ENCODE measurements around the gene PFKP. TPM values are rescaled to one million over a fixed set of nuclear protein-coding genes. Genes with fewer than 3 reads are reported as not detected.

The PFKP gene
- total and polyA plus RNA-seq, 2 donors, result 40.7 to 118 TPM

DNA sequence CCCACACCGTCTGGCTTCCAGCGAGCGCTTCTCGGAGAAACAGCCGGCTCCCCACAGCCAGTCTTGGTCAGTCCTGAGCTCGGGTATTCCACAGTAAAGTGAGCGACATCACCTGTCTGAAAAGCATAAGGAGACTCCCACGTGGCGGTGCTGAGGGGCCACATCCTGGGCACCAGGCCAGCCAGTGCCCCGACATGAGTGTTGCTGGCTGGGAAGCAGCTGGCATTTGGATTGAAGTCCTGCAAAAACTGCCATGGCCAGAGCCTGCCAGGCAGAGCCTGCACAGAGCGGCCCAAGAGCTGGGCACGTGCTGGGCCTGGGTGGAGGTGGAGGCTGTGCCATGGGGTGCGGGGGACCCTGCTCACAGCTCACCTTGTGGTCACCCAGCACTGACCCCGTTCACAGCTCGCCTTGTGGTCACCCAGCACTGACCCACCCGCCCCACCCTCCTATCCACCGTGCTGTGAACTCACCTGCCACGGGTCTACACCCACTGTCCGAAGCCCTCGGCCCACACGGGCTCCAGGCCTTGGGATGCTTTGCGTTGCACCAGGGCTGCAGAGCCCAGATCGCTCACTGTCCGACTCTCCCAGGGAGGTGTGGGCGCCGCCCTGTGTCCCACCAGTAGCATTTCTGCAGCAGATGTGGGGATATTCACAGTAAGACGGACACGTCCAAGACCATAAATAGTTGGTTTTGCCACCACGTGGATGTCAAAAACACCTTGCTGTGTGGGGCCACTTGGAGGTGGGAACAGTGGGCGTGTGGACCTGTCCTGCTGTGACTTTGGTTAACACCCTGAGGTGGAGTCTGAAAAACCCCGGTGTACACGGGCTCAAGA, 56.4 kb downstream of the PFKP start:
- no peaks in the 10 kb centered on the region for H3K4me1 ChIP-seq (ENCODE audit: control insufficient read depth in 2 of 2, insufficient read depth in 2 of 2, low read length in 2 of 2)
- no peak overlapping the region for H3K4me3 ChIP-seq (ENCODE audit: low read length in 2 of 2)
- DNase-seq (ENCODE audit: low read depth in 6 of 9, low spot score in 9 of 9), result no peak
- peaks cover 0 to 15% of the 10 kb centered on the region in 2 donors for H3K9me3 ChIP-seq (ENCODE audit: control insufficient read depth in 2 of 2, insufficient read depth in 1 of 2, low read length in 1 of 2)
- peaks cover 61 to 76% of the 10 kb centered on the region in 2 donors for H3K36me3 ChIP-seq (ENCODE audit: control insufficient read depth in 2 of 2, insufficient read depth in 2 of 2, low read length in 1 of 2)
- H3K27me3 ChIP-seq (ENCODE audit: control insufficient read depth in 2 of 2, insufficient read depth in 1 of 2, low read length in 1 of 2), result no peaks in the 10 kb centered on the region
- 91% methylated on average over 32 of the region's 32 CpGs for WGBS
- no peak overlapping the region for H3K27ac ChIP-seq (ENCODE audit: low read depth in 1 of 2, low read length in 1 of 2)

DNA sequence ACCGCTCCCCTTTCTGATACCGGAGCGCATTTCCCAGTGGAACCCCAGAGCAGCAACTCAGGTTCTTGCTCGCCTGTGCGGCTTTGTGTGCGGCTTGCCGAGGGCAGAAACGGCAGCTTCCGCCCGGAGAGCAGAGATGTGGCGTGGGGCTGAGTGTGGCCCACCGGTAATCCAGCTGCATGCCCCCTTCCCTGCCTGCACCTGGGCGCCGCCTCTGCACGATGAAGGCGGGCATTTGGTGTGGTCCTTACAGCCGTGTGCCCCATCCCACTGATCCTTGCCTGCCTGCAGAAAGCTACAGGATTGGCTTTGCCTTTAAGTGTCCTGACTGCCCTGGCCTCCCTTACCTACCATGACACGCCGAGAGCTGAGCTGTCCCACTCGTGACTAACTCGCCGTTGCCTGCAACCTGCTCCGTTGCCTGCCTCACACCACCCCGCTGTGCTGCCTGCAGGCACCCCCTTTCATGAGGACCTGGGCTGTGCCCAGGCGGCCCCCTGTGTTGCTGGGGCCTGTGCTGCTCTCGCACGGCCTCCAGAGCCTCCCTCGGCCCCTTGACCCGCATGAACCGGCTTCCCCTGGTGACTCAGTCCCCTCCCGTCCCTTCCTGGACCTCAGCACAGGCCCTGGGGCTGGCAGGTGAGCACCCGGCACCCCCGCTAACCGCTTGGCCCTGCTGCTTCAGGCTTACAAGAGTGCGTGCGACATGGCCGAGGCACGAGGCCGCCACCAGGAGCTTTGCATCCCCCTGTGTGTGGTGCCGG, 57.2 kb downstream of the PFKP start:
- WGBS, result 96% methylated on average over 40 of the region's 40 CpGs
- Histone ChIP-seq H3K27ac (ENCODE audit: low read depth in 1 of 2, low read length in 1 of 2) (no peak overlapping the region), H3K9me3 (ENCODE audit: control insufficient read depth in 2 of 2, insufficient read depth in 1 of 2, low read length in 1 of 2) (peaks cover 0 to 15% of the 10 kb centered on the region in 2 donors), H3K27me3 (ENCODE audit: control insufficient read depth in 2 of 2, insufficient read depth in 1 of 2, low read length in 1 of 2) (no peaks in the 10 kb centered on the region), H3K36me3 (ENCODE audit: control insufficient read depth in 2 of 2, insufficient read depth in 2 of 2, low read length in 1 of 2) (peaks cover 64 to 73% of the 10 kb centered on the region in 2 donors), H3K4me3 (ENCODE audit: low read length in 2 of 2) (no peak overlapping the region), H3K4me1 (ENCODE audit: control insufficient read depth in 2 of 2, insufficient read depth in 2 of 2, low read length in 2 of 2) (no peaks in the 10 kb centered on the region)
- DNase-seq (ENCODE audit: low read depth in 6 of 9, low spot score in 9 of 9), result no peak

DNA sequence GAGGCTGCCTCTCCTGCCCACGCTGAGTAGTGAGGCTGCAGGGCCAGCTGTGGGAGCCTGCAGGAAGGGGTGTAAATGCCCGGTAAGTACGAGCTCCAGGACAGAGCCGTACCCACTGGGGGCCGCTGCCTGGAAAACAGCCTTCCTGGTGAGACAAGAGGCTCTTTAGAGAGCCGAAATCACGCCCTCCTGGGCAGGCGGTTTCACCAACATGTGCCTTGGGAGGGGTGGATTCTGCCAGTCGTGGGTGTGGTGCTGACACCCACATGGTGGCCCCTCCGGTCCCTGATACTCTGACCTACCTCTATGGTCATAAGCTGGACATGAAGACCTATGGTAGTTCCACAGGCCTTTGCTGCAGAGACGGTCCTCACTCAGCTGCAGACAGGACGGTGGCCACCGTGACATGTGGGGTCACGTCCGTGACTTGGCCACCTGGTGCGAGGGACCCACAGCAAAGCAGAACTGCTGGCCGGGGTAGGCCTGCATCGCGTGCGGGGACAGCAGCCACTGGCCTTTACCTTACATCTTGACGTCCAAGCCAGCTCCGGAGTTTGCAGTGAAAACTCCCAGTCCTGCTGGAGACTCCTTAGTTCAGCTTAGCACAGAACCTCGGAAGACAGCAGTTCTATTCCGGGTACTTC, 58.3 kb downstream of the PFKP start:
- 97% methylated on average over 24 of the region's 24 CpGs for WGBS
- Histone ChIP-seq H3K4me3 (ENCODE audit: low read length in 2 of 2) (no peak overlapping the region), H3K27ac (ENCODE audit: low read depth in 1 of 2, low read length in 1 of 2) (no peak overlapping the region), H3K9me3 (ENCODE audit: control insufficient read depth in 2 of 2, insufficient read depth in 1 of 2, low read length in 1 of 2) (peaks cover 0 to 15% of the 10 kb centered on the region in 2 donors), H3K4me1 (ENCODE audit: control insufficient read depth in 2 of 2, insufficient read depth in 2 of 2, low read length in 2 of 2) (no peaks in the 10 kb centered on the region), H3K27me3 (ENCODE audit: control insufficient read depth in 2 of 2, insufficient read depth in 1 of 2, low read length in 1 of 2) (no peaks in the 10 kb centered on the region), H3K36me3 (ENCODE audit: control insufficient read depth in 2 of 2, insufficient read depth in 2 of 2, low read length in 1 of 2) (peaks cover 68 to 72% of the 10 kb centered on the region in 2 donors)
- DNase-seq (ENCODE audit: low read depth in 6 of 9, low spot score in 9 of 9), result no peak

- Histone ChIP-seq H3K36me3 (ENCODE audit: control insufficient read depth in 2 of 2, insufficient read depth in 2 of 2, low read length in 1 of 2) (peaks cover 68 to 70% of the 10 kb centered on the region in 2 donors), H3K4me3 (ENCODE audit: low read length in 2 of 2) (no peak overlapping the region), H3K4me1 (ENCODE audit: control insufficient read depth in 2 of 2, insufficient read depth in 2 of 2, low read length in 2 of 2) (no peaks in the 10 kb centered on the region), H3K27ac (ENCODE audit: low read depth in 1 of 2, low read length in 1 of 2) (no peak overlapping the region), H3K9me3 (ENCODE audit: control insufficient read depth in 2 of 2, insufficient read depth in 1 of 2, low read length in 1 of 2) (peaks cover 0 to 15% of the 10 kb centered on the region in 2 donors), H3K27me3 (ENCODE audit: control insufficient read depth in 2 of 2, insufficient read depth in 1 of 2, low read length in 1 of 2) (no peaks in the 10 kb centered on the region)
- 98% methylated on average over 15 of the region's 15 CpGs for WGBS
- DNase-seq (ENCODE audit: low read depth in 6 of 9, low spot score in 9 of 9), result no peak
Measured at GRCh38 chr10:3126249-3126648, 58.9 kb downstream of the PFKP start.

DNA sequence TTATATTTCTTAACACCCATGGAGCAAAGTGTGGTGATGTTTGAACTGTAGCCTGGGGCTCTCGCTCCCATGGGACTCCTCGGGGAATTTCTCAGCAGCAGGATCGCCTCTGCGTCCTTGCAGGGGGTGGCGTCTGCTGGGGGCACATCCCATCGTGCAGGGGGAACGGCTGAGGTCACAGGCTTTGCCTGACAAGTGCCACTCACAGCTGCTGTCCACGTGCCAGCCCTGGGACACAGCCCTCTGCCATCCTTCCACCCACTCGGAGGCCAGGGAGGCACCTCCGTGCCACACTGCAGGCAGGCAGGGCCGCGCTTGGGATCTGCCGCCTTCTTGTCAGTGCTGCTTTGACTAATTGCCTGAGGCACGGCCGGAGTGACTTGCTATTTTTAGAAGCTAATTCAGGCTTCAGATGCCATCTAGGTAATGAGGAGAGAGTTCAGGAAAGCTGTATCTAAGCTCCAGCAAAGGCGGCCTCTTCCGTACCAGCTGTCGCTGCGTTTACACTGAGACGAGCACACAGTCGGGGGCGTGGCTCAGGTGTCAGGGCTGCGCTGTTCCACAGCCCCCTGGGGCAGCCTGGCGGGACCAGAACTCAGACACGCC, 59.5 kb downstream of the PFKP start:
- Histone ChIP-seq H3K27me3 (ENCODE audit: control insufficient read depth in 2 of 2, insufficient read depth in 1 of 2, low read length in 1 of 2) (no peaks in the 10 kb centered on the region), H3K4me3 (ENCODE audit: low read length in 2 of 2) (no peak overlapping the region), H3K27ac (ENCODE audit: low read depth in 1 of 2, low read length in 1 of 2) (no peak overlapping the region), H3K9me3 (ENCODE audit: control insufficient read depth in 2 of 2, insufficient read depth in 1 of 2, low read length in 1 of 2) (peaks cover 0 to 15% of the 10 kb centered on the region in 2 donors), H3K4me1 (ENCODE audit: control insufficient read depth in 2 of 2, insufficient read depth in 2 of 2, low read length in 2 of 2) (no peaks in the 10 kb centered on the region), H3K36me3 (ENCODE audit: control insufficient read depth in 2 of 2, insufficient read depth in 2 of 2, low read length in 1 of 2) (peaks cover 69 to 74% of the 10 kb centered on the region in 2 donors)
- DNase-seq (ENCODE audit: low read depth in 6 of 9, low spot score in 9 of 9), result no peak
- WGBS, result 92% methylated on average over 25 of the region's 25 CpGs

DNA sequence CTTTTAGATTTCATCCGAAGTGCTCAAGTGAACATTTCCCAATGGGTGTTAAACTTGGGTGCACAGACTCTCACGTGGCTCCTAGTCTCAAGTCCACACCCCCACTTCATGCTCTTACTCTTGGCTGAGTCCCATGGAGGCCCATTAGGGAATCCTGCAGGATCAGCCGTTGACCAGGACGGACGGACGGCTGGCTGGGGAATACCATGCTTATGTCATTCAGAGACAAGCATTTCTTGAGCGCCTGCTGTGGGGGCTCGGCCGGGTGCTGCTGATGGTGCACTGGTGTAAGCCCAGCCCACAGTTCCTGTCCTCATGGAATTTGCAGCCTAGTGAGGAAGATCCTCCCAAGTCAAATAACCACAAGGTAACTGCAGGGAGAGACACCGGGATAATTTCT, 60.6 kb downstream of the PFKP start:
- no peaks in the 10 kb centered on the region for H3K27me3 ChIP-seq (ENCODE audit: control insufficient read depth in 2 of 2, insufficient read depth in 1 of 2, low read length in 1 of 2)
- no peak overlapping the region for H3K4me3 ChIP-seq (ENCODE audit: low read length in 2 of 2)
- peaks cover 0 to 15% of the 10 kb centered on the region in 2 donors for H3K9me3 ChIP-seq (ENCODE audit: control insufficient read depth in 2 of 2, insufficient read depth in 1 of 2, low read length in 1 of 2)
- no peaks in the 10 kb centered on the region for H3K4me1 ChIP-seq (ENCODE audit: control insufficient read depth in 2 of 2, insufficient read depth in 2 of 2, low read length in 2 of 2)
- no peak for DNase-seq (ENCODE audit: low read depth in 6 of 9, low spot score in 9 of 9)
- H3K36me3 ChIP-seq (ENCODE audit: control insufficient read depth in 2 of 2, insufficient read depth in 2 of 2, low read length in 1 of 2), result peaks cover 69 to 75% of the 10 kb centered on the region in 2 donors
- no peak overlapping the region for H3K27ac ChIP-seq (ENCODE audit: low read depth in 1 of 2, low read length in 1 of 2)
- WGBS, result 94% methylated on average over 10 of the region's 10 CpGs

DNA sequence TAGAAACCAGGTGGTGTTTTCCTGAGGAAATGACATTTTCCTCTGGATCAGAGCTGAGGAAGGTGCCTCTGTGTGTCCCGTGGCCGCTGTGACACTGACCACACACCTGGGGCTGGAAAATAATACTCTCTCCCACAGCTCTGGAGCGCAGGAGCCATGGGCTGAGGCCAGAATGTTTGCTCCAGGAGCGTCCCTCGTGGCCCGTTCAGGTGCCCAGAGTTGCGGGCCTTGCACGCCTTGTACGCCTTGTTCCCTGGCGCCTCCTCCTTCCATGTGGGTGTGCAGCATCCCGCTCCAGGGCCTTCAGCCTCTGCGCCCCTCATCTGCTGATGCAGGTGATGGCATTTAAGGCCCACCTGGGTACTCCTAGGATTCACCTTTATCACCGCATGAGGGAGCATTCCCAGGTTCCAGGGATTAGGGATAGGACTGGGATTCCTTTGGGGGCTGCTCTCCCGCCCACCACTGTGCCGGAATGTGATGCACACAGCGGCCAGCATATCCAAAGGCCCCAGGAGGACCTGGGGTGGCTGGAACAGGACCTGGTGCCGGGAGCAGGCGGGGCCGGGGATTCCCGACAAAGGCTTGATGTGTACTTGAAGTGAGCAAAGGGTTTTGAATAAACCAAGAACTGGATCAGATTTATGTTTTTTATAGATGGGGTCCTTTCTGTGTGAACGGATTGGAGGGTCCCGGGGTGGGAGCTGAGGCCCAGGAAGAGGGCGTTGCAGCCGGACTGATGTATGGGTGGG, 61.2 kb downstream of the PFKP start:
- Histone ChIP-seq H3K27ac (ENCODE audit: low read depth in 1 of 2, low read length in 1 of 2) (no peak overlapping the region), H3K27me3 (ENCODE audit: control insufficient read depth in 2 of 2, insufficient read depth in 1 of 2, low read length in 1 of 2) (no peaks in the 10 kb centered on the region), H3K4me1 (ENCODE audit: control insufficient read depth in 2 of 2, insufficient read depth in 2 of 2, low read length in 2 of 2) (no peaks in the 10 kb centered on the region), H3K4me3 (ENCODE audit: low read length in 2 of 2) (no peak overlapping the region), H3K9me3 (ENCODE audit: control insufficient read depth in 2 of 2, insufficient read depth in 1 of 2, low read length in 1 of 2) (peaks cover 0 to 15% of the 10 kb centered on the region in 2 donors), H3K36me3 (ENCODE audit: control insufficient read depth in 2 of 2, insufficient read depth in 2 of 2, low read length in 1 of 2) (peaks cover 69 to 75% of the 10 kb centered on the region in 2 donors)
- 97% methylated on average over 24 of the region's 24 CpGs for WGBS
- DNase-seq (ENCODE audit: low read depth in 6 of 9, low spot score in 9 of 9), result no peak

DNA sequence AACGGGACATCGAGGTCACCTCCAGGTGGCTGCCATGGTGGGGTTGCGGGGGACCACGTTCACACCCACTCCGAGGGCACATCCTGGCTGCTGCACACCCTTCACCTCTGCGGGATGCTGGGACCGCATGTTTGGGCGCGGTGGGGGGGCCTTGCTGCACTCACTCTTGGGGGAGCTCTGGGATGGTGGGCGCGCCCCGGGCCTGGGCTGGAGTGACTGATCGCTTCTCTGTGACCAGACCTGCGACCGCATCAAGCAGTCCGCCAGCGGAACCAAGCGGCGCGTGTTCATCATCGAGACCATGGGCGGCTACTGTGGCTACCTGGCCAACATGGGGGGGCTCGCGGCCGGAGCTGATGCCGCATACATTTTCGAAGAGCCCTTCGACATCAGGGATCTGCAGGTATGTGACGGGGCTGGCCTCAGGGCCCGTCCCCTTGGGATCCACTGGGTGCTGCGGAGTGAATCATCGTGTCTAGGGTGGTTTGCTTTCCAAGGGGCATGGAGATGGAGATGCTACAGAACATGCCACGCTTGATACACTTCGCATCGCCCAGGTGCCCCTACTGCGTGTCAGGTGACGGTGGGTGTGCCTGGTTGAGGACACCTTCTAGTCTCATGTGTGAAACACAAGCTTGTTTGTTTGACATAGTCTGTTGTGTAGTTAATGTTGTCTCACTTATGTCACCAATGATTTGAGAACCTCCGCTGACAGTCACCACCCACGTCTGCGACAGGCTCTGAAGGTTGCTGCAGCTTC, 62.4 kb downstream of the PFKP start:
- H3K27me3 ChIP-seq (ENCODE audit: control insufficient read depth in 2 of 2, insufficient read depth in 1 of 2, low read length in 1 of 2), result no peaks in the 10 kb centered on the region
- H3K4me1 ChIP-seq (ENCODE audit: control insufficient read depth in 2 of 2, insufficient read depth in 2 of 2, low read length in 2 of 2), result no peaks in the 10 kb centered on the region
- no peak overlapping the region for H3K27ac ChIP-seq (ENCODE audit: low read depth in 1 of 2, low read length in 1 of 2)
- 98% methylated on average over 40 of the region's 40 CpGs for WGBS
- H3K9me3 ChIP-seq (ENCODE audit: control insufficient read depth in 2 of 2, insufficient read depth in 1 of 2, low read length in 1 of 2), result peaks cover 0 to 15% of the 10 kb centered on the region in 2 donors
- no peak for DNase-seq (ENCODE audit: low read depth in 6 of 9, low spot score in 9 of 9)
- no peak overlapping the region for H3K4me3 ChIP-seq (ENCODE audit: low read length in 2 of 2)
- H3K36me3 ChIP-seq (ENCODE audit: control insufficient read depth in 2 of 2, insufficient read depth in 2 of 2, low read length in 1 of 2), result peaks cover 68 to 76% of the 10 kb centered on the region in 2 donors
